ENCODE data around the gene SRP68.

Gene SRP68

GRCh38 chr17:75998327-75998795 lies 74.0 kb downstream of the SRP68 start:
- no peak for DNase-seq (ENCODE audit: low read depth in 2 of 2)

GRCh38 chr17:75996665-75997590 lies 75.4 kb downstream of the SRP68 start:
- no peak for DNase-seq (ENCODE audit: low read depth in 2 of 2)

- no peak for DNase-seq (ENCODE audit: low read depth in 2 of 2)
Observed at GRCh38 chr17:75995385-75995925, 76.9 kb downstream of the SRP68 start.

GRCh38 chr17:75994802-75995370 lies 77.4 kb downstream of the SRP68 start:
- DNase-seq (ENCODE audit: low read depth in 2 of 2), result no peak

GRCh38 chr17:75991396-75991795 lies 80.9 kb downstream of the SRP68 start:
- DNase-seq (ENCODE audit: low read depth in 2 of 2), result no peak

Measured in stimulated activated CD4-positive, alpha-beta T cell treated with anti-CD3 and anti-CD28 coated beads, Interleukin-1b, Interleukin-23, amount 100 ng/mL, for 4 hours (primary cell).